GM18870 (cell line): ENCODE results near the gene PHF20.
"Not testable (repeated sequence)": the region's sequence is repeated elsewhere in the genome, so short reads cannot be mapped to it uniquely, and the experiment has no call there.

ENCODE experiments used
- ATAC-seq: cut with Tn5 transposase; IDR thresholded peaks from one replicate; pipeline ENCODE4 v1.9.1; 2021; ENCODE audit warnings: moderate library complexity; ENCODE audit not compliant: unreplicated experiment

Gene PHF20

GRCh38 chr20:35959291-35959690, 187.5 kb downstream of the PHF20 start:
- not testable (repeated sequence) for ATAC-seq

- no peak for ATAC-seq
These were observed 192.1 kb downstream of the PHF20 start for GRCh38 chr20:35963878-35964277.

GRCh38 chr20:35967979-35968640, 196.3 kb downstream of the PHF20 start, which contains the start of gene CNBD2:
CNBD2 (plus strand) TSS chr20:35968590; CDS start chr20:35968763, 173 bp downstream.
- no peak for ATAC-seq

- ATAC-seq = no peak
These were observed 197.1 kb downstream of the PHF20 start for GRCh38 chr20:35968930-35969329.

DNA sequence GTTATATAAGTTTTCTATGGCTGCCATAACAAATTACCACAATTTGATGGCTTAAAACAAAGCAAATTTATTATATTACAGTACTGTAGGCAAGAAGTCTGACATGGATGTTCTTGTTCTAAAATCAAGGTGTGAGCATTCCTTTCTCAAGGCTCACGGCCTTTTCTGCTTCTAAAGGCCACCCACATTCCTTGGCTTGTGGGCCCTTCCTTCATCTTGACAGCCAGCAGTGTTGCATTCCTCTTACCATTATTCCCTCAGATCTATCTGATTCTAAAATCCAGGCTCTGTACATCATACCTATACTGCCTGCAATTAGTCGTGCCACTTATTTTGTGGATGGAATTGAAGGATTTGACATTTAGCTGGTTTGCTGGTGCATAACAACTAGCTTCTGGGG, 200.2 kb downstream of the PHF20 start:
- ATAC-seq = no peak

DNA sequence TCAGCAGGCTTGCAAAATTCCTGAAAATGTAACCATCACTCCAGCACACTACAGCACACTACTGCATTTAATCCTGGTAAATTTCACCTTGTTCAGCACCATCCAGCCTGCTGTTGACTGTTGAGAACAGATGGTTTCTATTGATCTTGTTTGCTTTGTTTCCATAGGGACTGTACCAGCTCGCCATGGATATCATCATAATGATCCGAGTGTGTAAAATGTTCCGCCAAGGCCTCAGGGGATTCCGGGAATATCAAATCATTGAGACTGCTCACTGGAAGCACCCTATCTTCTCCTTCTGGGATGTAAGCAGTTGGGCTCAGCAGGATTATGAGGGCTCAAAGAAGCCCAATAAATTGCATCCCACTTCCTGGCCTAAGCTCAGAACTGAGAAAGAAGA, 200.6 kb downstream of the PHF20 start:
- no peak for ATAC-seq

DNA sequence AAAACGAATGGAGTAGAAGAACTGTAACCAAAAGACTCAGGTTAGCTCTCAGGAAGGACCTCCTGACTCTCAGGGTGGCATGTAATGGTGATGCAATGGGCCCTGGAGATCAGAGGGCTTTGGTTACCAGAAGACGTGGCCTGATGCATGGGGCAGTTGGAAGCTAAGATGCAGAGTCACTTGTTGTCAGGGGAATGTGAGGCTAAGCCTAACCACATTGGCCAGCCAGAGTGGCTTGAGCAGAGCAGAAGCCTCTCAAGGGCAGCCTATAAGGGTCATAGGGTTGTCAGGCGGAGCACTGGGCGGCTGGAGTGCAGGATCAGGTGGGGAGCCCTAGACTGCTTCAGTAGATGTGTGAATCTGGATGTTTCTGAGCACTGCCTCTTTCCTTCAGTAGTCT, 202.4 kb downstream of the PHF20 start:
- no peak for ATAC-seq

- ATAC-seq = no peak
These were observed 204.0 kb downstream of the PHF20 start for GRCh38 chr20:35975576-35976373.

DNA sequence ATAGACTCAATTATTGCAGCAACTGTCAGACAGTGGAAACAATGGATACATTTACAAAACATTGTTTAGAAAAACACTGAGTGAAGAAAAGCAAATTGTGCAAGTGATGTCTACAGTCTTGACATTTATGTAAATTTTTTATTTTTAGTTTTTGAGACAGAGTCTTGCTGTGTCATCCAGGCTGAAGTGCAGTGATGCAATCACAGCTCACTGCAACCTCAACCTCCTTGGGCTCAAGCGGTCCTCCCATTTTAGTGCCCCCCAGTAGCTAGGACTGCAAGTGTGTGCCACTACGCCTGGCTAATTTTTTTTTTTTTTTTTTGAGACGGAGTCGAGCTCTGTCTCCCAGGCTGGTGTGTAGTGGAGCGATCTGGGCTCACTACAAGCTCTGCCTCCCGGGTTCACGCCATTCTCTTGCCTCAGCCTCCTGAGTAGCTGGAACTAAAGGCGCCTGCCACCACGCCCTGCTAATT, 206.3 kb downstream of the PHF20 start:
- no peak for ATAC-seq

DNA sequence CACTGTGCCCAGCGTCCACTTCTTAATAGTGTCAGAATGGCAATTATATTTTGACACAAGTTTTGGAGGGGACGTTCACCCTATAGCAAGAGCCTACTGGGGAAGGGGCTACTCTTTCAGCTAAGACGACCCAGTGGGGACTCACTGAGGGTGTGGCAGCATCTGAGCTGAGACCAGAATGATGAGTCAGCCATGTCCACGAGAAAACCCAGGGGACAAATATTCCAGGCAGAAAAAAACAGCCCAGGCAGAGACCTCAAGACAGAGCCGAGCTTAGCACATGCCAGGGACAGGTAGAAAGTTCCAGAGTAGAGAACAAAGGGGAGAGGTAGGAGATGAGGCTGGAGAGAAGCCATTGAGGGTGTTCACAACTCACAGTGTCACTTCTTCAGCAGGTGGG, 207.7 kb downstream of the PHF20 start:
- no peak for ATAC-seq

GRCh38 chr20:35981969-35982368, 210.2 kb downstream of the PHF20 start:
- ATAC-seq = no peak

DNA sequence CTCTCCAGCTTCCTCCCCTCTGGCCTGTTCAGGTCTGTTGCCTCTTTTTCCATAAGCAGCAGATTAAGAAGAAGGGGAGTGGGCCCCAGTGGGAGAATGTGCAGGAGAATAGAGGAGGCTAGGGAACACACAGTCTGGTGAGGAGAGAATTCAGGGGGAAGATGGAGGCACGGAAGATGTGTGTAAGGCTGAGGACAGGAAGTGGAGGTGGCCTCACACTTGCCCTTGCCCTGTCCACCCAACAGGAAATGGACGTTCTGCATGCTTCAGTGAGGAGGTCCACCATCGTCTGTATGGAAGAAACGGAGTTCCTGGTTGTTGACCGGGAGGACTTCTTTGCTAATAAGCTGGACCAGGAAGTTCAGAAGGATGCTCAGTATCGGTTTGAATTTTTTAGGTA, 212.6 kb downstream of the PHF20 start:
- ATAC-seq = no peak

GRCh38 chr20:35985806-35986205, 214.0 kb downstream of the PHF20 start:
- ATAC-seq = no peak

DNA sequence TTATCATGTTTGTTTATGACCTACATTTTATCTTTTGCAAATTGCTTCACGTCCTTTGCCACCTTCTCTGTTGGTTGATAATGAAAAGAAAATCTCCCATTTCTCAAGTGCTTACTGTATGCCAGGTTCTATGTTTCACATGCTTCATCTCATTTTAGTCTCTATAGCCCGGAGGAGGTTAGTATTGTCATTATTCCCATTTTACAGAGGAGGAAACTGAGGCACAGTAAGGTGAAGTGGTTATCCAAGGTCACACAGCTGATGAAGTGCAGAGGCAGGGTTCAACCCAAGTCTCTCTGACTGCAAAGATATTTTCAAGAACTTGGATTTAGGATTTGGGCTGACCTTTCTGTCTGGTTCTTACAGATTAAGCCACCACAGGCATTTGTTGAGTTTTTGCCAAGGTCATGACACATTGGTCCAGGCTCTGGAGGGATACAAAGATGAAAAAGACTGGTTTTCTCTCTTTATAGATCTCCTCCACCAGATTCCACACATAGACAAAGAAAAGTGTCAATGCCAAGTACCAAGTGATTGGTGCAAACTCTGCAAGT, 217.2 kb downstream of the PHF20 start:
- ATAC-seq = no peak

GRCh38 chr20:35991142-35991771, 219.4 kb downstream of the PHF20 start:
- no peak for ATAC-seq

DNA sequence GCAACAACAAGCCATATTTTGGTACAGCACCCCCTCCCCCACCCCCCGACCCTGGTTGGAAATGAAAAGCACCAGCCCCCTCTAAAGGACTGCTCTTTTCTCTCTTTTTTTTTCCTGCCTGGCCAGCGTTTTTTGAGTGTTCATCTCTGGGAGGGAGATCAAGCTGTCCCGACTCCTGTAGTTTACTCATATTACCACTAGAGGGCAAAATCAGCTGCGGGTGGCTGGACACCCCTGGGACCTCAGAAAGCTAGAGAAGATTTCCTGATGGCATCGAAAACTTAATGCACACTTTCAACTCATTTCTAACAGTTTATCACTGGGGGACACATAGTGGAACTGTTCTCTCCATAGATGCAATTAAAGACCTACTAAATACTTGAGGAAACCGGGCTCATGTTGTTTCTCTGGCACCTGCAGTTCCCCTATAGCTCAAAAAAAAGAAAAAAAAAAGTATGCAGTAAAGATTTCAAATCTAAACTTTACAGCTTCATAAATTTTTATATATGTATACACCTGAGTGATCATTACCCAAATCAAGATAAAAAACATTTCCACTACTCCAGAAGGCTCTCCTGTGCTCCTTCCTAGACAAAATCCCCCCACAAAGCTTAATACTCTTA, 221.0 kb downstream of the PHF20 start:
- no peak for ATAC-seq

DNA sequence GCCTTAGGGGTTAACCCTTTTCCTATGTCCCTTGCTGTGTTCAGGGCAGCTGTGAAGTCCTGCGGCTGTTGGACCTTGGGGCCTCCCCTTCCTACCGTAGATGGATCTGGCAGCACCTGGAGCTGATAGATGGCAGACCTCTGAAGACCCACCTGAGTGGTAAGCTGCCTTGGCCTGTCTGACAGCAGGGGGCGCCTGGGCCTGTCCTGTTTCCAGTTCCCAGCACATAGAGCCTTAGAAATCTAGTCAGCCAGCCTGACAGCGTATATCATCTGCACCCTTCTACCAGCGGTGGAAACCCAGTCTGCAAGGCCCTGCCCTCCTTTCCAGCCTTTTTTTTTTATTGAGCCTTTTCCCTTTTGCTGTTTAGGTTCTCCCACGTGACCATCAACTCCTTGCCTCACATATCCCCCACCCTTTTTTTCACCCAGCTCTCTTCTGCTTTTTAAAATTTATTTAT, 223.2 kb downstream of the PHF20 start:
- no peak for ATAC-seq

- ATAC-seq = not testable (repeated sequence)
These were observed 224.7 kb downstream of the PHF20 start for GRCh38 chr20:35996492-35996891.
